HepG2 (cell line): ENCODE measurements around the gene MAPK12. TPM values are rescaled to one million over a fixed set of nuclear protein-coding genes. Genes with fewer than 3 reads are reported as not detected.
A peak's percentile ranks its signal among the peaks of the same experiment; 100 is the strongest.

Source experiments
- CENPX ChIP-seq: sonication (generic); formaldehyde crosslinking; IDR thresholded peaks from 2 replicates; pipeline ENCODE4 v1.9.0; 2021; ENCODE audit warnings: mild to moderate bottlenecking, missing genetic modification reagents, moderate library complexity
- E2F2 ChIP-seq: sonication (generic); formaldehyde crosslinking; IDR thresholded peaks from 2 replicates; pipeline ENCODE4 v1.4.0; 2020; ENCODE audit warnings: missing genetic modification reagents, borderline replicate concordance
- EED ChIP-seq: sonication (generic); formaldehyde crosslinking; IDR thresholded peaks from 2 replicates; pipeline ENCODE4 v1.5.0; 2020; ENCODE audit warnings: mild to moderate bottlenecking, missing genetic modification reagents
- ETS1 ChIP-seq: sonication (generic); formaldehyde crosslinking; IDR thresholded peaks from 2 replicates; pipeline ENCODE4 v1.4.0; 2020; ENCODE audit warnings: missing genetic modification reagents
- GATAD2A ChIP-seq: IDR thresholded peaks from 2 replicates; pipeline ENCODE4 v1.6.1; 2016
- GPN1 ChIP-seq: sonication (generic); formaldehyde crosslinking; IDR thresholded peaks from 2 replicates; pipeline ENCODE4 v1.5.1; 2020; ENCODE audit warnings: missing genetic modification reagents, borderline replicate concordance
- HBP1 ChIP-seq: IDR thresholded peaks from 2 replicates; pipeline ENCODE4 v1.6.1; 2016; ENCODE audit warnings: low read depth, control low read depth
- IKZF5 ChIP-seq: IDR thresholded peaks from 2 replicates; pipeline ENCODE4 v1.6.1; 2018; ENCODE audit warnings: missing genetic modification reagents, mild to moderate bottlenecking, missing compliant biosample characterization
- MEIS1 ChIP-seq: sonication (generic); formaldehyde crosslinking; IDR thresholded peaks from 2 replicates; pipeline ENCODE4 v1.9.0; 2021; ENCODE audit warnings: mild to moderate bottlenecking, missing genetic modification reagents, moderate library complexity, borderline replicate concordance
- NR3C1 ChIP-seq: sonication (generic); formaldehyde crosslinking; IDR thresholded peaks from 2 replicates; pipeline ENCODE4 v1.4.0; 2020; ENCODE audit warnings: missing genetic modification reagents
- PHF8 ChIP-seq: sonication (generic); formaldehyde crosslinking; IDR thresholded peaks from 2 replicates; pipeline ENCODE4 v1.5.0; 2020; ENCODE audit warnings: missing genetic modification reagents
- SAP130 ChIP-seq: IDR thresholded peaks from 2 replicates; pipeline ENCODE4 v1.6.1; 2016; ENCODE audit warnings: low read depth
- SKI ChIP-seq: fragments of 450-650 bp; IDR thresholded peaks from one replicate; pipeline ENCODE4 v1.6.1; 2018; ENCODE audit warnings: mild to moderate bottlenecking; ENCODE audit not compliant: partially characterized antibody
- SMARCE1 ChIP-seq: fragments of 450-650 bp; IDR thresholded peaks from 2 replicates; pipeline ENCODE4 v1.6.1; 2017; ENCODE audit warnings: borderline replicate concordance
- SRSF4 ChIP-seq: fragments of 200-400 bp; formaldehyde crosslinking; IDR thresholded peaks from one replicate; pipeline ENCODE4 v1.6.1; 2018; ENCODE audit warnings: mild to moderate bottlenecking, low read depth, low read length, moderate library complexity; ENCODE audit not compliant: poor library complexity, severe bottlenecking
- XRCC5 ChIP-seq: fragments of 200-400 bp; formaldehyde crosslinking; optimal IDR thresholded peaks from 2 replicates; pipeline ENCODE3; 2017; ENCODE audit warnings: mild to moderate bottlenecking, low read length
- ZNF556 ChIP-seq: sonication (generic); formaldehyde crosslinking; IDR thresholded peaks from 2 replicates; pipeline ENCODE4 v1.4.0; 2020; ENCODE audit warnings: mild to moderate bottlenecking, missing genetic modification reagents, borderline replicate concordance
- ZNF598 ChIP-seq: sonication (generic); formaldehyde crosslinking; IDR thresholded peaks from 2 replicates; pipeline ENCODE4 v1.5.1; 2020; ENCODE audit warnings: mild to moderate bottlenecking, missing genetic modification reagents, borderline replicate concordance
- ZNF703 ChIP-seq: sonication (generic); formaldehyde crosslinking; IDR thresholded peaks from 2 replicates; pipeline ENCODE4 v1.5.1; 2020; ENCODE audit warnings: missing genetic modification reagents, mild to moderate bottlenecking, moderate library complexity, borderline replicate concordance
- ZNF749 ChIP-seq: sonication (generic); formaldehyde crosslinking; IDR thresholded peaks from 2 replicates; pipeline ENCODE4 v1.8.0; 2022; ENCODE audit warnings: mild to moderate bottlenecking, missing genetic modification reagents, moderate library complexity, borderline replicate concordance
- ZNF75D ChIP-seq: sonication (generic); formaldehyde crosslinking; IDR thresholded peaks from 2 replicates; pipeline ENCODE4 v1.8.1; 2023; ENCODE audit warnings: missing genetic modification reagents, mild to moderate bottlenecking, borderline replicate concordance
- ZSCAN21 ChIP-seq: sonication (generic); formaldehyde crosslinking; IDR thresholded peaks from 2 replicates; pipeline ENCODE4 v1.8.0; 2022; ENCODE audit warnings: mild to moderate bottlenecking, missing genetic modification reagents, moderate library complexity, borderline replicate concordance
- polyA plus RNA-seq, 8 experiments: library from polyadenylated mRNA; depleted of rRNA in 3 of 8; stranded (reverse) in 7 of 8; unstranded in 1 of 8; fragments of >200 nt; fragmentation: Illumina TruSeq in 4 of 8; extraction: Trizol in 4 of 8; gene quantifications; 2 replicates each; pipeline versions ENCODE4 v1.2.1 to v1.2.3, GENCODE V29; 2011 to 2016; ENCODE audit warnings: low read depth in 4 of 8, missing spikeins in 1 of 8, mixed read lengths in 1 of 8; ENCODE audit not compliant: insufficient read depth in 1 of 8
- total RNA-seq, 5 experiments: library from RNA; depleted of rRNA; stranded (reverse); fragments of >200 nt; fragmentation: Illumina TruSeq; extraction: Trizol; gene quantifications; 2 replicates each; pipeline ENCODE4 v1.2.3, GENCODE V29; 2016; ENCODE audit warnings: low read depth in 1 of 5

The MAPK12 gene
- total and polyA plus RNA-seq, 2 of the 13 experiments (the other 11 are each of a cell fraction or from before 2014, with no cell fraction given) = 22.2 to 23.3 TPM

GRCh38 chr22:50270666-50271394 is 9.3 kb upstream of the MAPK12 start (continued):
- peak; percentile 96 for TF ChIP-seq SAP130 (CRISPR knock-in tag)
- peak; percentile 40; the same call in 1 of the 2 replicates for TF ChIP-seq EED (CRISPR knock-in tag)
- no peak for TF ChIP-seq MEIS1 (CRISPR knock-in tag)
- TF ChIP-seq ZNF556 (CRISPR knock-in tag) = peak; percentile 67; the same call in 1 of the 2 replicates
- no peak for TF ChIP-seq GATAD2A (CRISPR knock-in tag)
- no peak for TF ChIP-seq SMARCE1
- no peak for TF ChIP-seq ZNF703 (CRISPR knock-in tag)
- TF ChIP-seq IKZF5 (CRISPR knock-in tag) = peak; percentile 71; the same call in 1 of the 2 replicates
- no peak for TF ChIP-seq ZNF598 (CRISPR knock-in tag)
- TF ChIP-seq HBP1 (CRISPR knock-in tag) = peak; percentile 96; the same call in 1 of the 2 replicates
- no peak for TF ChIP-seq CENPX (CRISPR knock-in tag)
- peak; percentile 87 for TF ChIP-seq ETS1
- no peak for TF ChIP-seq ZNF75D (CRISPR knock-in tag)
- no peak for TF ChIP-seq NR3C1 (CRISPR knock-in tag)
- TF ChIP-seq XRCC5 = peak; percentile 61
- TF ChIP-seq PHF8 (CRISPR knock-in tag) = no peak
- peak; percentile 94; the same call in 1 of the 2 replicates for TF ChIP-seq GPN1
- TF ChIP-seq SKI = no peak
- TF ChIP-seq ZNF749 (CRISPR knock-in tag) = 0 out of 2 replicates have a peak, but pooled peaks have one; percentile 25
- peak; percentile 76 for TF ChIP-seq ZSCAN21
- no peak; the same call in 1 of the 2 replicates for TF ChIP-seq E2F2 (CRISPR knock-in tag)
- TF ChIP-seq SRSF4 = no peak
